Mucosa of stomach (tissue), 1 donor: ENCODE results near the gene CAMSAP1.

Source experiments
- H3K27me3 ChIP-seq: one replicate; pipeline ENCODE4 v1.7.0; 2013; ENCODE audit warnings: mild to moderate bottlenecking, low read length; ENCODE audit not compliant: control insufficient read depth, insufficient read depth
- H3K36me3 ChIP-seq: one replicate; pipeline ENCODE4 v1.7.0; 2013; ENCODE audit warnings: low read length; ENCODE audit not compliant: control insufficient read depth, insufficient read depth
- H3K4me1 ChIP-seq: one replicate; pipeline ENCODE4 v1.7.0; 2013; ENCODE audit warnings: mild to moderate bottlenecking, low read length; ENCODE audit not compliant: control insufficient read depth, insufficient read depth
- H3K4me3 ChIP-seq: one replicate; pipeline ENCODE4 v1.7.0; 2013; ENCODE audit warnings: low read length
- H3K9ac ChIP-seq: one replicate; pipeline ENCODE4 v1.7.0; 2013; ENCODE audit warnings: mild to moderate bottlenecking, low read length, moderate library complexity
- H3K9me3 ChIP-seq: one replicate; pipeline ENCODE4 v1.7.0; 2013; ENCODE audit warnings: mild to moderate bottlenecking, low read length, moderate library complexity; ENCODE audit not compliant: control insufficient read depth
- donor health status: Pancreatic carcinoma.

Gene CAMSAP1

GRCh38 chr9:135877791-135878527 is 29.4 kb downstream of the CAMSAP1 start:
- Histone ChIP-seq H3K4me1 (no peaks in the 10 kb centered on the region), H3K27me3 (no peaks in the 10 kb centered on the region), H3K9me3 (no peaks in the 10 kb centered on the region), H3K9ac (no peak overlapping the region), H3K4me3 (no peak overlapping the region), H3K36me3 (no peaks in the 10 kb centered on the region)

GRCh38 chr9:135876936-135877335 is 30.4 kb downstream of the CAMSAP1 start:
- no peak overlapping the region for H3K9ac ChIP-seq
- no peaks in the 10 kb centered on the region for H3K27me3 ChIP-seq
- H3K4me1 ChIP-seq = no peaks in the 10 kb centered on the region
- no peak overlapping the region for H3K4me3 ChIP-seq
- no peaks in the 10 kb centered on the region for H3K9me3 ChIP-seq
- H3K36me3 ChIP-seq = no peaks in the 10 kb centered on the region

- H3K36me3 ChIP-seq = no peaks in the 10 kb centered on the region
- no peaks in the 10 kb centered on the region for H3K9me3 ChIP-seq
- no peak overlapping the region for H3K4me3 ChIP-seq
Observed at GRCh38 chr9:135874859-135875258, 32.5 kb downstream of the CAMSAP1 start.

GRCh38 chr9:135869909-135870308 is 37.4 kb downstream of the CAMSAP1 start:
- H3K4me3 ChIP-seq = no peak overlapping the region
- H3K27me3 ChIP-seq = no peaks in the 10 kb centered on the region
- no peaks in the 10 kb centered on the region for H3K36me3 ChIP-seq
- H3K4me1 ChIP-seq = no peaks in the 10 kb centered on the region
- no peaks in the 10 kb centered on the region for H3K9me3 ChIP-seq
- H3K9ac ChIP-seq = no peak overlapping the region

More at GRCh38 chr9:135874859-135875258, 32.5 kb downstream of the CAMSAP1 start:
- Histone ChIP-seq H3K9ac (no peak overlapping the region), H3K27me3 (no peaks in the 10 kb centered on the region), H3K4me1 (no peaks in the 10 kb centered on the region)

DNA sequence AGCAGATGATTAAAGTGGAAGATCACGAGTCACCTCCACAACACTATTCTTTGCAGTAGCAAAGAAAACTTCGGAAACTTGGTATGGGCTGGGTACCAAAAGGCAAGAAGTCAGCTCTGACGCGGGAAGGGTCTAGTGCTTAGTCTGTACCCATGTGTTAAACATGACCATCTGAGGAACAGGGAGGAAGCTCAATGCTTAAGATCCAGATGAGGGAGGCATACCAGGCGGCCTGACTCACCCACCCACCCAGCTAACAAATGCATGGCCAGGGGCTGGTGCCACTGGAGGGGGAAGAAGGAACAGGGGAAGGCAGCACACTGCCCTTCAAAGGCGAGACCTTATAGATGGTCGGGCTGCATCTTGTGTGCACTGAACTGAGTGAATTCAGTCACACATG is 41.8 kb downstream of the CAMSAP1 start:
- no peak overlapping the region for H3K9ac ChIP-seq
- no peaks in the 10 kb centered on the region for H3K36me3 ChIP-seq
- no peaks in the 10 kb centered on the region for H3K9me3 ChIP-seq
- H3K27me3 ChIP-seq = no peaks in the 10 kb centered on the region
- H3K4me3 ChIP-seq = no peak overlapping the region
- no peaks in the 10 kb centered on the region for H3K4me1 ChIP-seq

- no peak overlapping the region for H3K4me3 ChIP-seq
- H3K9ac ChIP-seq = no peak overlapping the region
- no peaks in the 10 kb centered on the region for H3K4me1 ChIP-seq
- H3K27me3 ChIP-seq = no peaks in the 10 kb centered on the region
- H3K36me3 ChIP-seq = no peaks in the 10 kb centered on the region
- no peaks in the 10 kb centered on the region for H3K9me3 ChIP-seq
Observed at GRCh38 chr9:135864447-135865049, 42.8 kb downstream of the CAMSAP1 start.

GRCh38 chr9:135862809-135863208 is 44.5 kb downstream of the CAMSAP1 start:
- Histone ChIP-seq H3K27me3 (no peaks in the 10 kb centered on the region), H3K9ac (no peak overlapping the region), H3K4me3 (no peak overlapping the region), H3K9me3 (no peaks in the 10 kb centered on the region), H3K36me3 (no peaks in the 10 kb centered on the region), H3K4me1 (no peaks in the 10 kb centered on the region)

- Histone ChIP-seq H3K9ac (no peak overlapping the region), H3K36me3 (no peaks in the 10 kb centered on the region)
Observed at GRCh38 chr9:135858491-135859185, 48.7 kb downstream of the CAMSAP1 start.

GRCh38 chr9:135857843-135858242 is 49.5 kb downstream of the CAMSAP1 start:
- Histone ChIP-seq H3K4me3 (no peak overlapping the region), H3K36me3 (no peaks in the 10 kb centered on the region)

More at GRCh38 chr9:135858491-135859185, 48.7 kb downstream of the CAMSAP1 start:
- no peaks in the 10 kb centered on the region for H3K4me1 ChIP-seq
- H3K27me3 ChIP-seq = no peaks in the 10 kb centered on the region
- no peak overlapping the region for H3K4me3 ChIP-seq
- H3K9me3 ChIP-seq = no peaks in the 10 kb centered on the region

GRCh38 chr9:135857371-135857786 is 50.0 kb downstream of the CAMSAP1 start:
- Histone ChIP-seq H3K4me3 (no peak overlapping the region), H3K27me3 (no peaks in the 10 kb centered on the region), H3K9ac (no peak overlapping the region), H3K9me3 (no peaks in the 10 kb centered on the region), H3K4me1 (no peaks in the 10 kb centered on the region), H3K36me3 (no peaks in the 10 kb centered on the region)

More at GRCh38 chr9:135857843-135858242, 49.5 kb downstream of the CAMSAP1 start:
- Histone ChIP-seq H3K9ac (no peak overlapping the region), H3K4me1 (no peaks in the 10 kb centered on the region), H3K9me3 (no peaks in the 10 kb centered on the region), H3K27me3 (no peaks in the 10 kb centered on the region)

DNA sequence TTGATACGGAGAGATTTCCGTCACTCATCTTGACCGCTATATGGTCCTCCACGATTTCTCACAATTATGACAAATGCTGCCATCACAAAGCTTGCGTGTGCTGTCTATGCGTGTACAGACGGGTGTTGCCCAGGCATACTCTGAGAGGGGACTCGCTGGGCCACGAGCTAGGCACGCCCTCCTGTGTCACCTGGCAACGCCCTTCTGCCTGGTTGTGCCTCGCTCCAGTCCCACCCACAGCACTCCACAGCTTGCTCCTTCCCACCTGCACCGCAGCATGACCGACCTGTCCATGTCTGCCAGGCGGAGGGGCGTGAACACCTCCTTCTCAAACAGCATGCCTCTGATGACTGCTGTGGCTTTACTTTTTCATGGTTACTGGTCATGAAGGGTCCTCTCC is 55.6 kb downstream of the CAMSAP1 start:
- no peaks in the 10 kb centered on the region for H3K27me3 ChIP-seq
- no peak overlapping the region for H3K9ac ChIP-seq
- no peaks in the 10 kb centered on the region for H3K9me3 ChIP-seq
- no peaks in the 10 kb centered on the region for H3K36me3 ChIP-seq
- no peak overlapping the region for H3K4me3 ChIP-seq
- peaks cover 11% of the 10 kb centered on the region for H3K4me1 ChIP-seq

- Histone ChIP-seq H3K36me3 (no peaks in the 10 kb centered on the region), H3K4me3 (no peak overlapping the region), H3K27me3 (no peaks in the 10 kb centered on the region), H3K9me3 (no peaks in the 10 kb centered on the region), H3K9ac (no peak overlapping the region), H3K4me1 (peaks cover 11% of the 10 kb centered on the region)
Observed at GRCh38 chr9:135850737-135851136, 56.6 kb downstream of the CAMSAP1 start.
